IMR-90 (cell line): ENCODE data around the gene DTX1. TPM values are rescaled to one million over a fixed set of nuclear protein-coding genes. Genes with fewer than 3 reads are reported as not detected.

Source experiments
- ATAC-seq: fragments of 200-7000 bp; cut with Tn5 transposase; 2 replicates; pipeline ENCODE4 v1.9.1; 2020; ENCODE audit warnings: low read depth, mild to moderate bottlenecking, moderate library complexity
- BruUV-seq: library from RNA; stranded (reverse); fragments of 400-500 nt; replicated peaks from 2 replicates; lab custom pipeline; 2021; lab: Mats Ljungman, UMichigan
- CTCF ChIA-PET: fragments of 300-600 bp; formaldehyde crosslinking; extraction: SDS; loops from one replicate; lab custom pipeline; 2021; ENCODE audit warnings: antibody characterized with exemption; lab: Yijun Ruan, JAX
- POLR2A ChIA-PET: fragments of 300-600 bp; sonication (Branson Sonifier 250); formaldehyde crosslinking; loops from one replicate; lab custom pipeline; 2022; ENCODE audit warnings: antibody characterized with exemption; ENCODE audit not compliant: unreplicated experiment; lab: Charles Lee
- DNase-seq: peaks from one replicate; pipeline ENCODE4 v3.0.0; 2013
- H2AFZ ChIP-seq: replicated peaks from 2 replicates; pipeline ENCODE3; 2013; ENCODE audit warnings: low read length, mild to moderate bottlenecking; ENCODE audit not compliant: poor library complexity
- H2AK5ac ChIP-seq: 2 replicates; pipeline ENCODE4 v1.6.1; 2013; ENCODE audit warnings: low read depth, low read length, inconsistent platforms
- H2AK9ac ChIP-seq: replicated peaks from 2 replicates; pipeline ENCODE3; 2013; ENCODE audit warnings: mild to moderate bottlenecking, low read depth, low read length, moderate library complexity; ENCODE audit not compliant: poor library complexity
- H2BK120ac ChIP-seq: 2 replicates; pipeline ENCODE4 v1.6.1; 2013; ENCODE audit warnings: low read depth, low read length, inconsistent platforms
- H2BK15ac ChIP-seq: 3 replicates; pipeline ENCODE4 v1.6.1; 2013; ENCODE audit warnings: low read depth, low read length, inconsistent platforms
- H2BK20ac ChIP-seq: 2 replicates; pipeline ENCODE4 v1.6.1; 2013; ENCODE audit warnings: low read depth, mild to moderate bottlenecking, inconsistent platforms, low read length, moderate library complexity
- H2BK5ac ChIP-seq: 2 replicates; pipeline ENCODE4 v1.6.1; 2013; ENCODE audit warnings: mild to moderate bottlenecking, low read depth, low read length, inconsistent platforms; ENCODE audit not compliant: poor library complexity, severe bottlenecking
- H3K14ac ChIP-seq: replicated peaks from 2 replicates; pipeline ENCODE4 v1.6.1; 2013; ENCODE audit warnings: low read depth, low read length, inconsistent platforms
- H3K18ac ChIP-seq: 2 replicates; pipeline ENCODE4 v1.6.1; 2013; ENCODE audit warnings: low read depth, low read length, control low read depth
- H3K23ac ChIP-seq: 2 replicates; pipeline ENCODE4 v1.6.1; 2013; ENCODE audit warnings: low read depth, low read length, inconsistent platforms
- H3K27ac ChIP-seq: 2 replicates; pipeline ENCODE4 v1.5.1; 2013; ENCODE audit warnings: mild to moderate bottlenecking, control low read depth, low read length; ENCODE audit not compliant: insufficient read depth
- H3K27me3 ChIP-seq: 2 replicates; pipeline ENCODE4 v1.6.1; 2013; ENCODE audit warnings: low read length; ENCODE audit not compliant: control insufficient read depth, insufficient read depth
- H3K36me3 ChIP-seq: 2 replicates; pipeline ENCODE4 v1.6.1; 2013; ENCODE audit warnings: low read length, mixed read lengths; ENCODE audit not compliant: control insufficient read depth, insufficient read depth
- H3K4ac ChIP-seq: 2 replicates; pipeline ENCODE4 v1.6.1; 2013; ENCODE audit warnings: low read depth, low read length, inconsistent platforms
- H3K4me1 ChIP-seq: 2 replicates; pipeline ENCODE4 v1.6.1; 2013; ENCODE audit warnings: low read length, mixed read lengths; ENCODE audit not compliant: control insufficient read depth, insufficient read depth
- H3K4me2 ChIP-seq: 2 replicates; pipeline ENCODE4 v1.6.1; 2013; ENCODE audit warnings: low read depth, mild to moderate bottlenecking, control low read depth, low read length, moderate library complexity
- H3K4me3 ChIP-seq: 2 replicates; pipeline ENCODE4 v1.5.1; 2013; ENCODE audit warnings: low read depth, mild to moderate bottlenecking, control low read depth, low read length, moderate library complexity; ENCODE audit not compliant: insufficient read depth
- H3K56ac ChIP-seq: 2 replicates; pipeline ENCODE4 v1.6.1; 2013; ENCODE audit warnings: low read length, inconsistent platforms; ENCODE audit not compliant: insufficient read depth; ENCODE audit errors: extremely low read depth
- H3K79me1 ChIP-seq, 2 experiments: 2 replicates each; pipeline ENCODE4 v1.6.1; 2013; ENCODE audit warnings: low read length in 2 of 2, inconsistent platforms in 1 of 2, low read depth in 1 of 2
- H3K9ac ChIP-seq: 2 replicates; pipeline ENCODE4 v1.6.1; 2013; ENCODE audit warnings: low read depth, low read length, control low read depth
- H3K9me1 ChIP-seq: 2 replicates; pipeline ENCODE4 v1.6.1; 2013; ENCODE audit warnings: low read length, inconsistent platforms; ENCODE audit not compliant: insufficient read depth
- H3K9me3 ChIP-seq: 2 replicates; pipeline ENCODE4 v1.6.1; 2013; ENCODE audit warnings: low read length; ENCODE audit not compliant: control insufficient read depth, insufficient read depth
- H4K20me1 ChIP-seq: 2 replicates; pipeline ENCODE4 v1.6.1; 2013; ENCODE audit warnings: low read length, inconsistent platforms; ENCODE audit not compliant: insufficient read depth
- H4K5ac ChIP-seq: 2 replicates; pipeline ENCODE4 v1.6.1; 2013; ENCODE audit warnings: mild to moderate bottlenecking, low read depth, low read length, control low read depth
- H4K8ac ChIP-seq, 2 experiments: 2 replicates each; pipeline ENCODE4 v1.6.1; 2013; ENCODE audit warnings: low read depth in 2 of 2, low read length in 2 of 2, control low read depth in 1 of 2, inconsistent platforms in 1 of 2
- H4K91ac ChIP-seq: 2 replicates; pipeline ENCODE4 v1.6.1; 2013; ENCODE audit warnings: low read depth, low read length, inconsistent platforms; ENCODE audit not compliant: insufficient read depth
- BHLHE40 ChIP-seq: fragments of 150-350 bp; IDR thresholded peaks from 2 replicates; pipeline ENCODE4 v1.6.1; 2016; ENCODE audit warnings: mild to moderate bottlenecking, low read depth, low read length
- CEBPB ChIP-seq: IDR thresholded peaks from 2 replicates; pipeline ENCODE4 v1.6.1; 2012; ENCODE audit warnings: low read depth, low read length, improper control_type of control experiment
- CHD1 ChIP-seq: IDR thresholded peaks from 2 replicates; pipeline ENCODE4 v1.6.1; 2012; ENCODE audit warnings: low read depth, low read length, improper control_type of control experiment
- CTCF ChIP-seq: conservative IDR thresholded peaks from 2 replicates; pipeline ENCODE4 v1.5.1; 2012; ENCODE audit warnings: mild to moderate bottlenecking, low read depth, low read length, improper control_type of control experiment
- ELK1 ChIP-seq: fragments of 150-350 bp; IDR thresholded peaks from 2 replicates; pipeline ENCODE4 v1.6.1; 2016; ENCODE audit warnings: low read depth, mild to moderate bottlenecking, low read length, moderate library complexity, borderline replicate concordance
- FOS ChIP-seq: fragments of 150-350 bp; IDR thresholded peaks from 2 replicates; pipeline ENCODE4 v1.6.1; 2016; ENCODE audit warnings: low read depth, low read length
- MAFK ChIP-seq: IDR thresholded peaks from 2 replicates; pipeline ENCODE4 v1.6.1; 2012; ENCODE audit warnings: low read depth, low read length, improper control_type of control experiment
- MAZ ChIP-seq: IDR thresholded peaks from 2 replicates; pipeline ENCODE4 v1.6.1; 2012; ENCODE audit warnings: low read depth, mild to moderate bottlenecking, low read length, improper control_type of control experiment, moderate library complexity, borderline replicate concordance
- MXI1 ChIP-seq: IDR thresholded peaks from 2 replicates; pipeline ENCODE4 v1.6.1; 2012; ENCODE audit warnings: low read depth, mild to moderate bottlenecking, low read length, moderate library complexity, borderline replicate concordance
- NFE2L2 ChIP-seq: fragments of 150-350 bp; IDR thresholded peaks from 2 replicates; pipeline ENCODE4 v1.6.1; 2016; ENCODE audit warnings: low read depth, mild to moderate bottlenecking, low read length
- POLR2A ChIP-seq: IDR thresholded peaks from 2 replicates; pipeline ENCODE4 v1.6.1; 2012; ENCODE audit warnings: mild to moderate bottlenecking, low read depth, low read length
- RAD21 ChIP-seq: IDR thresholded peaks from 2 replicates; pipeline ENCODE4 v1.6.1; 2012; ENCODE audit warnings: low read length, improper control_type of control experiment
- RCOR1 ChIP-seq: IDR thresholded peaks from 2 replicates; pipeline ENCODE4 v1.6.1; 2012; ENCODE audit warnings: mild to moderate bottlenecking, low read length, improper control_type of control experiment; ENCODE audit not compliant: insufficient replicate concordance
- RFX5 ChIP-seq: IDR thresholded peaks from 2 replicates; pipeline ENCODE4 v1.8.0; 2012; ENCODE audit warnings: low read depth, mild to moderate bottlenecking, low read length, moderate library complexity
- SMC3 ChIP-seq: fragments of 150-350 bp; IDR thresholded peaks from 2 replicates; pipeline ENCODE4 v1.6.1; 2016; ENCODE audit warnings: low read depth, mild to moderate bottlenecking, antibody characterized with exemption, low read length, moderate library complexity
- USF2 ChIP-seq: fragments of 150-350 bp; IDR thresholded peaks from 2 replicates; pipeline ENCODE4 v1.6.1; 2017; ENCODE audit warnings: mild to moderate bottlenecking, antibody characterized with exemption, low read length, low read depth
- WGBS, 2 experiments: methylation state at CpG; one replicate each; pipeline versions ENCODE4 v1.1.5 to v1.1.7; 2013; ENCODE audit warnings: missing lambda C conversion rate in 2 of 2; ENCODE audit not compliant: insufficient read length in 1 of 2; ENCODE audit errors: extremely low coverage in 2 of 2; 5-methylcytosine and 5-hydroxymethylcytosine counted together
- dilution Hi-C: fragments of 300-500 bp; cut with HindIII; formaldehyde crosslinking; loops from one replicate; pipeline ENCODE4 v1.14.3; 2018; ENCODE audit warnings: low sequenced_read_pairs; ENCODE audit not compliant: unreplicated experiment
- in situ Hi-C: fragments of 300-500 bp; cut with MboI; formaldehyde crosslinking; loops from 3 replicates; pipeline ENCODE4 v1.14.3; 2019; ENCODE audit warnings: low sequenced_read_pairs, inconsistent platforms, mixed read lengths
- intact Hi-C: fragments of 100-400 bp; cut with micrococcal nuclease; formaldehyde crosslinking; loops from 2 replicates; pipeline ENCODE4 v1.10.0; 2022
- polyA plus RNA-seq, 3 experiments: library from polyadenylated mRNA; depleted of rRNA; stranded (reverse); fragments of >200 nt; gene quantifications; 2 replicates each; pipeline ENCODE4 v1.2.3, GENCODE V29; 2012; ENCODE audit warnings: low replicate concordance in 1 of 3
- total RNA-seq: library from RNA; depleted of rRNA; stranded (reverse); fragments of >200 nt; gene quantifications from 2 replicates; pipeline ENCODE4 v1.2.3, GENCODE V29; 2012

The DTX1 gene
- total and polyA plus RNA-seq, 2 of the 4 experiments (the other 2 are of a cell fraction), result not detected

- Histone ChIP-seq H4K91ac (no peak overlapping the region), H2BK20ac (no peak overlapping the region), H3K27me3 (peaks cover 8% of the 10 kb centered on the region), H3K79me1 (no peaks in the 10 kb centered on the region), H3K23ac (no peak overlapping the region), H2BK15ac (no peak overlapping the region), H3K4ac (no peak overlapping the region), H2BK5ac (no peak overlapping the region), H3K4me1 (no peaks in the 10 kb centered on the region), H4K8ac (no peak overlapping the region), H4K5ac (no peak overlapping the region), H3K56ac (no peak overlapping the region), H3K4me3 (no peak overlapping the region), H3K36me3 (no peaks in the 10 kb centered on the region), H3K4me2 (no peak overlapping the region), H2AK9ac (peak overlapping the region; percentile 65), H3K9me3 (no peaks in the 10 kb centered on the region), H3K9me1 (no peaks in the 10 kb centered on the region), H2AK5ac (no peak overlapping the region), H4K20me1 (no peaks in the 10 kb centered on the region), H3K27ac (no peak overlapping the region), H2AFZ (no peak overlapping the region), H2BK120ac (no peak overlapping the region), H3K14ac (no peak overlapping the region), H3K18ac (no peak overlapping the region), H3K9ac (no peak overlapping the region)
- WGBS, 2 experiments, result 14% methylated on average over 1 of the region's 17 CpGs; no CpG with 5 or more reads in 1 of the 2 experiments
- DNase-seq, result no peak
- TF ChIP-seq RFX5 (no peak), MAZ (no peak), CTCF (no peak), POLR2A (no peak), CEBPB (no peak), MAFK (no peak), NFE2L2 (no peak), RAD21 (no peak), CHD1 (no peak), BHLHE40 (no peak), MXI1 (no peak), SMC3 (no peak), USF2 (no peak), FOS (no peak), ELK1 (no peak), RCOR1 (no peak)
- dilution Hi-C loops, result no loop called here
- ATAC-seq, result no peak
- in situ Hi-C loops, result no loop called here
- CTCF ChIA-PET, result no interaction called here
- intact Hi-C loops, result no loop called here
- POLR2A ChIA-PET, result no interaction called here
- BruUV-seq, result no TSS peak
These were observed 85.8 kb downstream of the DTX1 start for GRCh38 chr12:113142173-113142885.
